Activated naive CD4-positive, alpha-beta T cell treated with anti-CD3 and anti-CD28 coated beads, Interleukin-2, amount 50 U/mL, for 72 hours (primary cell): ENCODE data around the gene SEZ6L2. TPM values are rescaled to one million over a fixed set of nuclear protein-coding genes. Genes with fewer than 3 reads are reported as not detected.
"Not testable (repeated sequence)": the region's sequence is repeated elsewhere in the genome, so short reads cannot be mapped to it uniquely, and the experiment has no call there.

Experiments
- ATAC-seq, 2 donors: fragments of 150-1000 bp; cut with Tn5 transposase; 2 replicates each; pipeline ENCODE4 v1.10.0; 2021; ENCODE audit warnings: mild to moderate bottlenecking in 2 of 2, moderate library complexity in 2 of 2
- DNase-seq, 2 donors: peaks; one replicate each; pipeline ENCODE4 v3.0.0; 2021 to 2022; ENCODE audit warnings: low spot score in 2 of 2
- H3K27ac Mint-ChIP-seq, 2 donors: one replicate each; pipeline ENCODE4 v1.8.0; 2022; ENCODE audit warnings: mild to moderate bottlenecking in 2 of 2, mixed read lengths in 2 of 2
- H3K36me3 Mint-ChIP-seq, 2 donors: one replicate each; pipeline ENCODE4 v1.8.0; 2022; ENCODE audit warnings: mixed read lengths in 2 of 2
- H3K9me3 Mint-ChIP-seq, 2 donors: one replicate each; pipeline ENCODE4 v1.8.0; 2022; ENCODE audit warnings: mixed read lengths in 2 of 2
- total RNA-seq, 2 donors: library from RNA; stranded (reverse); gene quantifications; one replicate each; pipeline ENCODE4 v1.2.3, GENCODE V29; 2022

The SEZ6L2 gene
- total RNA-seq, 2 donors from 2014 or later: 0.35 to 1.3 TPM

- H3K36me3 Mint-ChIP-seq: peaks cover 2 to 3% of the 10 kb centered on the region in 2 donors
- ATAC-seq (no peak), DNase-seq (no peak)
- H3K9me3 Mint-ChIP-seq: no peaks in the 10 kb centered on the region
- H3K27ac Mint-ChIP-seq: peak overlapping the region in 1 of 2 donors; percentile 41
These were observed 16.4 kb upstream of the SEZ6L2 start for GRCh38 chr16:29915590-29916247.

GRCh38 chr16:29913514-29913913, 14.2 kb upstream of the SEZ6L2 start:
- H3K9me3 Mint-ChIP-seq: no peaks in the 10 kb centered on the region
- DNase-seq (no peak), ATAC-seq (no peak)
- H3K36me3 Mint-ChIP-seq: no peaks in the 10 kb centered on the region
- H3K27ac Mint-ChIP-seq: no peak overlapping the region

GRCh38 chr16:29912087-29912486, 12.7 kb upstream of the SEZ6L2 start:
- H3K9me3 Mint-ChIP-seq: no peaks in the 10 kb centered on the region
- no peaks in the 10 kb centered on the region for H3K36me3 Mint-ChIP-seq
- ATAC-seq: no peak
- DNase-seq: no peak
- no peak overlapping the region for H3K27ac Mint-ChIP-seq

GRCh38 chr16:29911676-29912010, 12.3 kb upstream of the SEZ6L2 start:
- ATAC-seq (no peak), DNase-seq (no peak)
- H3K9me3 Mint-ChIP-seq: no peaks in the 10 kb centered on the region
- no peaks in the 10 kb centered on the region for H3K36me3 Mint-ChIP-seq
- no peak overlapping the region for H3K27ac Mint-ChIP-seq

- DNase-seq (no peak), ATAC-seq (no peak)
- H3K9me3 Mint-ChIP-seq: no peaks in the 10 kb centered on the region
- no peaks in the 10 kb centered on the region for H3K36me3 Mint-ChIP-seq
- H3K27ac Mint-ChIP-seq: no peak overlapping the region
These were observed 11.7 kb upstream of the SEZ6L2 start for GRCh38 chr16:29910819-29911675.

- H3K9me3 Mint-ChIP-seq, H3K27ac Mint-ChIP-seq, H3K36me3 Mint-ChIP-seq, DNase-seq, ATAC-seq: not testable (repeated sequence)
These were observed 10.5 kb upstream of the SEZ6L2 start for GRCh38 chr16:29909851-29910250.

- DNase-seq (no peak), ATAC-seq (no peak)
- no peaks in the 10 kb centered on the region for H3K36me3 Mint-ChIP-seq
- H3K9me3 Mint-ChIP-seq: no peaks in the 10 kb centered on the region
- H3K27ac Mint-ChIP-seq: no peak overlapping the region
These were observed 10.0 kb upstream of the SEZ6L2 start for GRCh38 chr16:29909391-29909790.

GRCh38 chr16:29908719-29909220, 9.4 kb upstream of the SEZ6L2 start:
- DNase-seq: no peak
- Mint-ChIP-seq H3K27ac (no peak overlapping the region), H3K9me3 (no peaks in the 10 kb centered on the region), H3K36me3 (no peaks in the 10 kb centered on the region)
- ATAC-seq: no peak

GRCh38 chr16:29907973-29908372, 8.6 kb upstream of the SEZ6L2 start:
- H3K27ac Mint-ChIP-seq: peak overlapping the region in 1 of 2 donors; percentile 85
- ATAC-seq: no peak

GRCh38 chr16:29906520-29907244, 7.3 kb upstream of the SEZ6L2 start:
- no peaks in the 10 kb centered on the region for H3K9me3 Mint-ChIP-seq

More at GRCh38 chr16:29907973-29908372, 8.6 kb upstream of the SEZ6L2 start:
- H3K9me3 Mint-ChIP-seq: no peaks in the 10 kb centered on the region
- H3K36me3 Mint-ChIP-seq: no peaks in the 10 kb centered on the region
- DNase-seq: no peak

GRCh38 chr16:29905668-29906067, 6.3 kb upstream of the SEZ6L2 start:
- ATAC-seq: no peak
- Mint-ChIP-seq H3K36me3 (no peaks in the 10 kb centered on the region), H3K9me3 (no peaks in the 10 kb centered on the region), H3K27ac (peak overlapping the region in 1 of 2 donors; percentile 29)
- DNase-seq: no peak

More at GRCh38 chr16:29906520-29907244, 7.3 kb upstream of the SEZ6L2 start:
- no peaks in the 10 kb centered on the region for H3K36me3 Mint-ChIP-seq
- H3K27ac Mint-ChIP-seq: no peak overlapping the region
- no peak for DNase-seq
- ATAC-seq: no peak

- H3K9me3 Mint-ChIP-seq: no peaks in the 10 kb centered on the region
- ATAC-seq (no peak), DNase-seq (no peak)
- H3K27ac Mint-ChIP-seq: no peak overlapping the region
- no peaks in the 10 kb centered on the region for H3K36me3 Mint-ChIP-seq
These were observed 5.6 kb upstream of the SEZ6L2 start for GRCh38 chr16:29904947-29905346.

GRCh38 chr16:29903590-29903989, 4.2 kb upstream of the SEZ6L2 start:
- Mint-ChIP-seq H3K27ac (peak overlapping the region in 1 of 2 donors; percentile 8), H3K9me3 (no peaks in the 10 kb centered on the region), H3K36me3 (no peaks in the 10 kb centered on the region)
- DNase-seq (no peak), ATAC-seq (no peak)

- no peaks in the 10 kb centered on the region for H3K36me3 Mint-ChIP-seq
- no peak for DNase-seq
- no peak overlapping the region for H3K27ac Mint-ChIP-seq
- no peaks in the 10 kb centered on the region for H3K9me3 Mint-ChIP-seq
- ATAC-seq: no peak
These were observed 2.2 kb upstream of the SEZ6L2 start for GRCh38 chr16:29901607-29901945.

- H3K27ac Mint-ChIP-seq: no peak overlapping the region
- no peaks in the 10 kb centered on the region for H3K9me3 Mint-ChIP-seq
- no peaks in the 10 kb centered on the region for H3K36me3 Mint-ChIP-seq
- DNase-seq (no peak), ATAC-seq (no peak)
These were observed 1.7 kb upstream of the SEZ6L2 start for GRCh38 chr16:29900888-29901606.

- H3K27ac Mint-ChIP-seq: no peak within 1 kb of the TSS
- peak in 1 of 2 donors; percentile 83 for DNase-seq
- H3K9me3 Mint-ChIP-seq: no peaks in the 10 kb centered on the region
- no peaks in the 10 kb centered on the region for H3K36me3 Mint-ChIP-seq
- peak; percentile 86 to 90 for ATAC-seq
These were observed 945 bp upstream of the SEZ6L2 start, which contains the start of gene ASPHD1 for GRCh38 chr16:29900102-29900887. Gene ASPHD1 (plus strand): TSS chr16:29900488. CDS start chr16:29900972, 484 bp downstream.
